SK-N-MC (cell line): ENCODE data around the gene SET.

Experiments
- EZH2 ChIP-seq: fragments of 200-600 bp; sonication (generic); IDR thresholded peaks from one replicate; pipeline ENCODE4 v1.6.1; 2017; ENCODE audit warnings: antibody characterized with exemption
- FOXP2 ChIP-seq: optimal IDR thresholded peaks from 2 replicates; pipeline ENCODE3; 2011; ENCODE audit warnings: mild to moderate bottlenecking, moderate library complexity; ENCODE audit not compliant: insufficient read depth; ENCODE audit errors: extremely low read length, control extremely low read depth
- POLR2AphosphoS5 ChIP-seq: IDR thresholded peaks from 2 replicates; pipeline ENCODE4 v1.6.1; 2012; ENCODE audit warnings: mild to moderate bottlenecking, low read depth, low read length, borderline replicate concordance

- TF ChIP-seq POLR2AphosphoS5 (no peak), EZH2 (no peak), FOXP2 (no peak)
Observed at GRCh38 chr9:128677794-128678193, 11.2 kb upstream of the SET start.
